B cell (primary cell): ENCODE results near the gene CTNNA3. TPM values are rescaled to one million over a fixed set of nuclear protein-coding genes. Genes with fewer than 3 reads are reported as not detected.

ENCODE experiments used
- ATAC-seq: fragments of 200-7000 bp; cut with Tn5 transposase; one replicate; pipeline ENCODE4 v1.10.0; 2021; ENCODE audit warnings: low read depth, mild to moderate bottlenecking, moderate number of reproducible peaks, moderate library complexity
- CTCF ChIA-PET: fragments of 350-600 bp; sonication (Branson Sonifier 250); formaldehyde crosslinking; loops from one replicate; lab custom pipeline; 2021; ENCODE audit warnings: antibody characterized with exemption, inconsistent platforms; lab: Charles Lee
- POLR2A ChIA-PET: fragments of 350-600 bp; sonication (Branson Sonifier 250); formaldehyde crosslinking; loops from one replicate; lab custom pipeline; 2021; ENCODE audit warnings: antibody characterized with exemption; lab: Charles Lee
- DNase-seq: peaks from one replicate; pipeline ENCODE4 v3.0.0; 2013
- H2AFZ ChIP-seq: 2 replicates; pipeline ENCODE4 v1.6.1; 2012; ENCODE audit warnings: mild to moderate bottlenecking, low read depth, low read length; ENCODE audit not compliant: insufficient read depth, poor library complexity, severe bottlenecking
- H3K27ac ChIP-seq, 2 donors: 1 replicate in 1 of 2; 2 replicates in 1 of 2; pipeline ENCODE4 v1.5.1; 2012 to 2013; ENCODE audit warnings: low read length in 2 of 2, mild to moderate bottlenecking in 2 of 2, moderate library complexity in 1 of 2
- H3K27me3 ChIP-seq, 4 experiments: fragments of 200-600 bp in 1 of 4; sonication (generic) in 1 of 4; replicated peaks in 1 of 4; 1 replicate in 2 of 4; 2 replicates in 2 of 4; pipeline versions ENCODE4 v1.6.1 to v1.7.0; 2013 to 2016; ENCODE audit warnings: low read length in 3 of 4, mild to moderate bottlenecking in 2 of 4, mixed read lengths in 1 of 4, moderate library complexity in 1 of 4; ENCODE audit not compliant: insufficient read depth in 4 of 4, control insufficient read depth in 3 of 4; ENCODE audit errors: control extremely low read depth in 1 of 4
- H3K36me3 ChIP-seq, 2 experiments: replicated peaks in 1 of 2; 1 replicate in 1 of 2; 2 replicates in 1 of 2; pipeline versions ENCODE4 v1.6.1 to v1.7.1; 2013; ENCODE audit warnings: low read length in 1 of 2; ENCODE audit not compliant: insufficient read depth in 2 of 2, control insufficient read depth in 1 of 2; ENCODE audit errors: control extremely low read depth in 1 of 2, extremely low read depth in 1 of 2
- H3K4me1 ChIP-seq, 2 donors: fragments of 200-600 bp in 1 of 2; sonication (generic) in 1 of 2; 1 replicate in 1 of 2; 2 replicates in 1 of 2; pipeline versions ENCODE4 v1.5.1 to v1.6.1; 2013 to 2017; ENCODE audit warnings: low read length in 2 of 2; ENCODE audit not compliant: control insufficient read depth in 2 of 2, insufficient read depth in 2 of 2
- H3K4me2 ChIP-seq: replicated peaks from 2 replicates; pipeline ENCODE3; 2012; ENCODE audit warnings: mild to moderate bottlenecking, low read depth, low read length; ENCODE audit not compliant: poor library complexity, severe bottlenecking
- H3K4me3 ChIP-seq, 5 experiments: fragments of 200-600 bp in 1 of 5; sonication (generic) in 1 of 5; 1 replicate in 3 of 5; 2 replicates in 2 of 5; pipeline versions ENCODE4 v1.5.1 to v1.7.0; 2011 to 2016; ENCODE audit warnings: low read length in 4 of 5, mild to moderate bottlenecking in 4 of 5, low read depth in 2 of 5, control low read depth in 1 of 5, moderate library complexity in 1 of 5; ENCODE audit not compliant: insufficient read depth in 1 of 5; ENCODE audit errors: control extremely low read depth in 1 of 5, extremely low read depth in 1 of 5
- H3K79me2 ChIP-seq: fragments of 200-600 bp; sonication (generic); one replicate; pipeline ENCODE4 v1.6.0; 2016; ENCODE audit warnings: low read length; ENCODE audit not compliant: control insufficient read depth, insufficient read depth
- H3K9ac ChIP-seq: fragments of 200-600 bp; sonication (generic); 2 replicates; pipeline ENCODE4 v1.6.1; 2017; ENCODE audit warnings: mild to moderate bottlenecking, low read length, moderate library complexity
- H3K9me3 ChIP-seq, 3 donors: one replicate each; pipeline versions ENCODE4 v1.6.1 to v1.7.1; 2013; ENCODE audit warnings: low read length in 2 of 3; ENCODE audit not compliant: control insufficient read depth in 2 of 3, insufficient read depth in 1 of 3; ENCODE audit errors: control extremely low read depth in 1 of 3
- H4K20me1 ChIP-seq: 2 replicates; pipeline ENCODE4 v1.6.0; 2012; ENCODE audit warnings: mild to moderate bottlenecking, low read length; ENCODE audit not compliant: insufficient read depth, control insufficient read depth, poor library complexity, severe bottlenecking
- H3K27ac Mint-ChIP-seq: one replicate; pipeline ENCODE4 v1.8.0; 2021; ENCODE audit warnings: mixed read lengths
- H3K27me3 Mint-ChIP-seq: one replicate; pipeline ENCODE4 v1.8.0; 2021; ENCODE audit warnings: mixed read lengths
- H3K4me1 Mint-ChIP-seq: one replicate; pipeline ENCODE4 v1.8.0; 2021; ENCODE audit warnings: mixed read lengths
- H3K4me3 Mint-ChIP-seq: one replicate; pipeline ENCODE4 v1.8.0; 2021; ENCODE audit warnings: mixed read lengths
- H3K9me3 Mint-ChIP-seq: one replicate; pipeline ENCODE4 v1.8.0; 2022; ENCODE audit warnings: mixed read lengths; ENCODE audit not compliant: insufficient read depth
- EZH2 ChIP-seq: IDR thresholded peaks from 2 replicates; pipeline ENCODE4 v1.6.1; 2012; ENCODE audit warnings: borderline replicate concordance, low read depth, mild to moderate bottlenecking, moderate library complexity, low read length; ENCODE audit not compliant: insufficient read depth, poor library complexity, severe bottlenecking
- WGBS: methylation state at CpG from one replicate; pipeline ENCODE4 v1.1.5; 2013; ENCODE audit warnings: missing lambda C conversion rate; ENCODE audit not compliant: insufficient coverage; 5-methylcytosine and 5-hydroxymethylcytosine counted together
- intact Hi-C: fragments of 100-400 bp; cut with micrococcal nuclease; formaldehyde crosslinking; loops from one replicate; pipeline ENCODE4 v1.10.0; 2022
- polyA plus RNA-seq: library from polyadenylated mRNA; depleted of rRNA; stranded (reverse); fragments of >200 nt; gene quantifications from 2 replicates; pipeline ENCODE4 v1.2.3, GENCODE V29; 2012
- total RNA-seq, 2 donors: library from RNA; stranded (reverse); fragments of 120-200 nt in 1 of 2; gene quantifications; 1 replicate in 1 of 2; 2 replicates in 1 of 2; pipeline versions ENCODE4 v1.2.3 to v1.2.4, GENCODE V29; 2013 to 2022
- TF ChIP-seq, protein P1 (sequence below): fragments of 200-600 bp; IDR thresholded peaks from one replicate; pipeline ENCODE4 v1.8.0; 2022; ENCODE audit warnings: antibody characterized with exemption, mild to moderate bottlenecking

Gene CTNNA3
- total and polyA plus RNA-seq, 2 donors (not counting 1 experiment from before 2014, with no cell fraction given) = 0.01 TPM; not detected in 1

GRCh38 chr10:66246177-66246576 lies 1449.8 kb downstream of the CTNNA3 start:
- Histone ChIP-seq H3K9ac (no peak overlapping the region), H3K9me3 (peaks cover 0 to 16% (median 0%) of the 10 kb centered on the region in 3 donors), H4K20me1 (no peaks in the 10 kb centered on the region), H3K4me2 (no peak overlapping the region), H3K27ac (no peak overlapping the region), H3K4me3 (no peak overlapping the region), H3K27me3 (no peaks in the 10 kb centered on the region), H2AFZ (no peak overlapping the region), H3K79me2 (no peaks in the 10 kb centered on the region), H3K36me3 (no peaks in the 10 kb centered on the region), H3K4me1 (no peaks in the 10 kb centered on the region)
- no peak overlapping the region for H3K4me3 Mint-ChIP-seq
- CTCF ChIA-PET = no interaction called here
- no peak overlapping the region for H3K27ac Mint-ChIP-seq
- no peaks in the 10 kb centered on the region for H3K27me3 Mint-ChIP-seq
- POLR2A ChIA-PET = no interaction called here
- H3K4me1 Mint-ChIP-seq = no peaks in the 10 kb centered on the region
- peaks cover 12% of the 10 kb centered on the region for H3K9me3 Mint-ChIP-seq
- intact Hi-C loops = no loop called here
- ATAC-seq = no peak
- no peak for TF ChIP-seq EZH2
- TF ChIP-seq, protein P1, sequence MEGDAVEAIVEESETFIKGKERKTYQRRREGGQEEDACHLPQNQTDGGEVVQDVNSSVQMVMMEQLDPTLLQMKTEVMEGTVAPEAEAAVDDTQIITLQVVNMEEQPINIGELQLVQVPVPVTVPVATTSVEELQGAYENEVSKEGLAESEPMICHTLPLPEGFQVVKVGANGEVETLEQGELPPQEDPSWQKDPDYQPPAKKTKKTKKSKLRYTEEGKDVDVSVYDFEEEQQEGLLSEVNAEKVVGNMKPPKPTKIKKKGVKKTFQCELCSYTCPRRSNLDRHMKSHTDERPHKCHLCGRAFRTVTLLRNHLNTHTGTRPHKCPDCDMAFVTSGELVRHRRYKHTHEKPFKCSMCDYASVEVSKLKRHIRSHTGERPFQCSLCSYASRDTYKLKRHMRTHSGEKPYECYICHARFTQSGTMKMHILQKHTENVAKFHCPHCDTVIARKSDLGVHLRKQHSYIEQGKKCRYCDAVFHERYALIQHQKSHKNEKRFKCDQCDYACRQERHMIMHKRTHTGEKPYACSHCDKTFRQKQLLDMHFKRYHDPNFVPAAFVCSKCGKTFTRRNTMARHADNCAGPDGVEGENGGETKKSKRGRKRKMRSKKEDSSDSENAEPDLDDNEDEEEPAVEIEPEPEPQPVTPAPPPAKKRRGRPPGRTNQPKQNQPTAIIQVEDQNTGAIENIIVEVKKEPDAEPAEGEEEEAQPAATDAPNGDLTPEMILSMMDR = no peak
- 100% methylated on average over 1 of the region's 1 CpG for WGBS
- no peak for DNase-seq

- ChIA-PET POLR2A (no interaction called here), CTCF (no interaction called here)
- Histone ChIP-seq H3K4me2 (no peak overlapping the region), H3K27ac (no peak overlapping the region), H3K27me3 (no peaks in the 10 kb centered on the region), H3K9me3 (peaks cover 0 to 16% (median 0%) of the 10 kb centered on the region in 3 donors), H3K79me2 (no peaks in the 10 kb centered on the region), H4K20me1 (no peaks in the 10 kb centered on the region), H3K4me3 (no peak overlapping the region), H3K4me1 (no peaks in the 10 kb centered on the region), H3K36me3 (no peaks in the 10 kb centered on the region), H2AFZ (no peak overlapping the region), H3K9ac (no peak overlapping the region)
- no peak overlapping the region for H3K27ac Mint-ChIP-seq
- H3K9me3 Mint-ChIP-seq = peaks cover 10% of the 10 kb centered on the region
- WGBS = 70% methylated on average over 4 of the region's 4 CpGs
- DNase-seq = no peak
- H3K4me1 Mint-ChIP-seq = no peaks in the 10 kb centered on the region
- intact Hi-C loops = no loop called here
- H3K4me3 Mint-ChIP-seq = no peak overlapping the region
- H3K27me3 Mint-ChIP-seq = no peaks in the 10 kb centered on the region
- no peak for TF ChIP-seq EZH2
- TF ChIP-seq, protein P1 = no peak
- no peak for ATAC-seq
Measured at GRCh38 chr10:66244953-66245352, 1451.0 kb downstream of the CTNNA3 start.
